NCI-H1092 (cell line): ENCODE data around the gene APOBEC3A.
"Not testable (repeated sequence)": the region's sequence is repeated elsewhere in the genome, so short reads cannot be mapped to it uniquely, and the experiment has no call there.

Experiments used
- DNase-seq: peaks from one replicate; lab custom pipeline; 2025; lab: John Stamatoyannopoulos, UW

APOBEC3A gene

DNA sequence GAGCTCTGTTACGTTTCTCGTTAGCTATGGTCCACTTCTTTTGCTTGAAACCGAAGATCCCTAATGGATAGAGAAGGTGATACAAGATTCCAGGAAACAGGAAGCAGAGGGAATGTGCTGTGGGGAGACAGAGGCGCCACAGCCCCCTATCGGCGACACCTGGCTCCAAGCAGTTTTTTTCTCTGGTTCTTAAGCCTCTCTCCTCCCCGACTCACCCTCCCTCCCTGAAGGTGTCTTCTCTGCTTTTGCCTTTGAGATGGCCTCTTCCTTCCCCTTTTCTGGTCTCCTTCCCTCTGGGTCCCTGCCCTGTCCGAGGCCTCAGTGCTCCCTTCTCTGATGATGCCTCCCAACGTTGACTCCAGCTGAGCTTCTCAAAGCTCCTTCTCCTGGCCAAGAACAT, 14.2 kb upstream of the APOBEC3A start:
- no peak for DNase-seq

DNA sequence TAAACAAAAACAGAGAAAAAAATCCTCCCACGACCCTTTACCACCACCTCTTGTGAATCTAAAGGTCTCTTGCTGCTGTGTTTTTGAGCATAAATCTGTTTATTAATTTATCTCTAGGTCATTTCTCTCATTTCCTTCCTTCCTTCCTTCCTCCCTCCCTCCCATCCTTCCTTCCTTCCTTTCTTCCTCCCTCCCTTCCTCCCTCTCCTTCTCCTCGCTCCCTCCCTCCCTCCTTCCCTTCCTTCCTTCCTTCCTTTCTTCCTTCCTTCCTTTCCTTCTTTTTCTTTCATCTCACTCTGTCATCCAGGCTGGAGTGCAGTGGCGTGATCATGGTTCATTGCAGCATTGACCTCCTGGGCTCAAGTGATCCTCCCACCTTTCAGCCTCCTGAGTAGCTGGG, 13.5 kb upstream of the APOBEC3A start:
- DNase-seq, result no peak

DNA sequence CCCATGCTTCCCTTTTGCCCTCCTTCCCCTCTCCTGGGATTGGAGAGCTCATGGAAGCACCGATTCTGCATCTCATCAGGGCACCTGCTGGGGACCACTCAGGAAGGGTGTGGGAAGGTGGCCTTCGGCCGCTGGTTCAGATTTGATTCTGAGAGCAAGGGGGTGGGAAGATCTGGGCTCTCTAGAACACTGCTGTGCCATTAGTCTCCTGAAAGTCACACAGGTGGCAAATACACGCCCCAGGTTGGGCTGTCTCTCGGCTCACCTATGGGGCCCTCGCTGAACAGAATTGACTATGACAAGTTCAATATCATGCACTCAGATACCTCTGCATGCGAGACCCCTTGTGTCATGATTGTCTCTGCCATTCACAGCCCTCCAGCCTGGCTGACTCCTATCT, 12.8 kb upstream of the APOBEC3A start:
- DNase-seq, result no peak

DNA sequence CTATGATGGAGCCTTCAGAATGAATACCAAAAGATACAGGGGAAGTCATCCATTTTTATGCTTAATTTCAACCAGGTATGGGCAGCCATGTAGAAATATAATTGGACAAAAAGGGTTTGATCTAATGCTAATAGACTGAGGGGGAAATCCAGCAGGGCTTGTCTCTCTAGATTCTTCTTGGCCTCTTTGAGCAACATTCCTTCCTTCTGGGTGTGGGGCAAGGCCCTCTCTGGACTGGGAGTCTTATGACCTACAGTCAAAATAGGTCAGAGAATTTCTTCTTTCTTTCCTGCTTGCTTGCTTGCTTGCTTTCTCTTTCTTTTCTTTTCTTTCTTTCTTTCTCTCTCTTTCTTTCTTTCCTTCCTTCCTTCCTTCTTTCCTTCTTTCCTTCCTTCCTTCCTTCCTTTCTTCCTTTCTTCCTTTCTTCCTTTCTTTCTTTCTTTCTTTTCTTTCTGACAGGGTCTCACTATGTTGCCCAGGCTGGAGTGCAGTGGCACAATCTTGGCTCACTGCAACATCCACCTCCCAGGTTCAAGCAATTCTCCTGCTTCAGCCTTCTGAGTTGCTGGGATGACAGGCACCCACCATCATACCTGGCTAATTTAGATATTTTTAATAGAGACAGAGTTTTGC, 11.6 kb upstream of the APOBEC3A start:
- DNase-seq, result not testable (repeated sequence)

DNA sequence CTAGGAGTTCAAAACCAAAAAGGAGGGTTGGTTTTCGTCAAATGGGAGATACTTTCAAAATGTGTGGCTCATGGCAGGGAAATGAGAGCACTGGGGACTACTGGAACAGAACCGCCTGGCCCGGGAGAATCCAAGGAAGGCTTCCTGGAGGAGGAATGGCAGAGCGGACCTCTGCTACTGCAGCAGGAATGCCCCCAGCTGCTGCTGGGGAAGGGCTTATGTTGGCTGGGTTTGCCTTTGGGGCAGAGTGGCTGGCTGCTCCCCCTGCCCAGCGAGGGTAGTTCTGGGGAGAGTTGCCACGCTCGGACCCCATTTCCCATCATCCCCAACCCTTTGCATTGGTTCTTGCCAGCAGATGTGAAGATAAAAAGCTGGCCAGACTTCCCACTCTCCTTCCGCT, 10.6 kb upstream of the APOBEC3A start:
- no peak for DNase-seq

DNA sequence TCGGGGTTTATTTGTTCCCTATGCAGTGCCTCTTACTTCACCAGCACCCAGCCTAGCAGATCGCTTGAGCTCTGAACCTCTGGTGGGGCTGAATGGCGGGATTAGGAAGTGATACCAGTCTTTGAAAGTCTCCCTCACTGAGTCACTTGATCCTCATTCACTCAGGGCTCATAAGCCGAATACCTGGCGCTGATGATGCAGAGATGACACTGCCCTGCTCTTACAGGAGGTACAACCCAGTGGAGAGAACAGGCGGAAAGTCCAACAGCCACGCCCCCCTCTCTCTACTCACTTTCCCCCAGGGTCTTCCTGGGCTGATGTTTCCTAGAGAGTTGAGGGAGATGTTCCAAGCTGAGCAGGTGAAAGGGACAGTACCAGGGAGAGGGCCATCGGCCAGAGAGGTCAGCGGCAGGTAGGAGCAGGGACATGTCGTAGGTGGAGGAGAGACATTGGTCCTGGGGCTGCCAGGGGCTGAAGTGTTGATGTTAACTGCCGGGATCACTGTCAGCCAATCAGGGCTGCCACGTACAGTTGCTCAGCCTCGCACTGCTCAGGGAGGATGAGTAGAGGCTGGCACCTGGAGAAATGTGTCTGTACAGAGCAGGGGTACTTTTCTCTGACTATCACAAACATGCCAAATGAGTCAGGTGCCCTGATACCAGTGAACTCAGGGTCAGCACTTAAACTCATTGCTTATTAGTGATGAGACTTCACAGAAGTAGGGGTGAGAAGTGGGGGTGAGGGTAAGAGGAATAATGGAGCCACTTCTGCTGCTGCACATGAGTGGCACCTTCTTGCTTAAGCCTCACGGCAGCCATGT, 9.9 kb upstream of the APOBEC3A start:
- DNase-seq, result no peak

DNA sequence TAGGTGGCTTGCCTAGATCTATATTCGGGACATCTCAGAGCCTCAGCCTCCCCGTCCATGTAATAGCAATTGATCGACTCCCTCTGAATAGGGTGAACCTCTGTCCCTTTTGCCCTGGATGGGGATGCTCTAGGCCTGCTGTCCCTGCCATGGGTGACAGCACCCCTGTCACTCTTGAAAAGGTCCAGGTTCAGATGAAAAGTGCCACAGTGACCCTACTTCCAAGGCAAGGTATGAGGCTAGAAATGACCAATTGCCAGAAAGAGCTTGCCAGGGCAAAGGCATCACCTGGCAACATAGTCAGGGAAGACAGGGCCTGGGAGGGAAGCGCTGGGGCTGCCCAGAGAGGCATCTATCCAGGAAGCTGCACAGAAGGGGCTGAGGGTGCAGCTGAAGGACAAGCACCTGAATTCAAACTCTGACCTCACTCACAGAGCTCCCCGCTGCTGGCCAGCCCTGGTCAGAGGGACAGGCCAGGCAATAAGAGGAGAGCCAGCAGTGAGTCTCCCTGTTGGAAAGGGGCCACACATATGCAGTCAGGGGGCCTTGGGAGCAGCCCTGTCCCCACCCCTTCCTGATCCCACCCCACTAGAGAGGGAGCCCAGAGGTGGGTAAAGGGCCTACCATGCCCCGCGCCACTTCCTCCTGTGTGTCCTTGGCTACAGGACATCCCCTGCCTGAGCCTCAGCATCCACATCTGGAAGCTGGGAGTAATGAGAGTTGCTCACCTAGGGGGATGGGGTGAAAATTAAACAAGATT, 9.0 kb upstream of the APOBEC3A start:
- DNase-seq, result no peak

DNA sequence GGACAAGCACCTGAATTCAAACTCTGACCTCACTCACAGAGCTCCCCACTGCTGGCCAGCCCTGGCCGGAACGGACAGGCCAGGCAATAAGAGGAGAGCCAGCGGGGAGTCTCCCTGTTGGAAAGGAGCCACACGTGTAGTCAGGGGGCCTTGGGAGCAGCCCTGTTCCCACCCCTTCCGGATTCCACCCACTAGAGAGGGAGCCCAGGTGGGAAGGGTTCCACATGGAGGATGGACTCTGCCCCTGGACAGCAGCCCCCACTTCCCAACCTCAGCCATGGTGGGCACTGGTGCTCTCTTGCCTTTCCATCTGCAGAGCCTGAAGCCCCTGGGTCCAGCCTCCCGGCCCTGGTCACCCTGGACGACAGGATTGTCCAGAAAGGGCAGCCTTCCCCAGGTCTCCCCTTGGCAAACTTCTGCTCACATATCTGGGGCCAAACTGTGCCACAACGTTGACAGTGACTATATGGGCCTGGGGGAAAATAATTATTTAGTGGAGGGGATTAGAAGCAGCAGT, 7.5 kb upstream of the APOBEC3A start:
- DNase-seq, result no peak

DNA sequence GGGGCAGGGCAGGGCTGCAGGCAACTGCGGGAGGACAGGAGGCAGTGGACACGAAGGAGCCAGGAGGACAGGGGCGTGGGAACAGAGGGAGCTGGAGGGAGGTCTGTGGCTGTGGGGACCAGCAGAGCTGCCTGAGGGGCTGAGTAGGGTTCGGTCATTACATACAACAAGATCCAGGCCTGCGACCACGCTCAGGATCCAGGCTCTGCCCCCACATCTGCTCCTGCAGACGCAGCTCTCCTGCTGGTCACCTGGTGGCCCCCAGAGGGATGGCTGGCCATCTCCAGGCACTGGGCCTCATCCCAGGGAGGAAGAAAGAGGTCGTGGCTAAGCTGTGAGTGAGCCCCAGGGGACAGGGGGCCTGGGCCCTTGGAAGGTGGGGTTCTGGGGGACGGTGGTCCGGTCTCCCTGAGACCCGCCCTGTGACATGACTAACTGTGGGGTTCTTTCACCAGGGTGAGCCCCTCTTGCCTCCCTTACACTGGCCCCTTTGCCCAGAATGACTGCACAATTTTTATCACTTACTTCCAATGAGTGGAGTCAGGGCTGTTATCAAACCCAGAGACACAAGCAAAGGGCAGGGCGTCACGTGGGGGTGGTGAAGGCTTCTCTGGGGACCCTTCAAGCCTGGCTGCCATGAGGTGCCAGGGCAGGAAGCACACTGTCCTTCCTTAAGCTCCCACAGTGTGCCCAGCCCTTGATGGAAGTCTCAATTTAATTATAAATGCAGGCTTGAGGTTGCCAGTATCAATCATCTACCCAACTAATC, 6.7 kb upstream of the APOBEC3A start:
- DNase-seq, result no peak

DNA sequence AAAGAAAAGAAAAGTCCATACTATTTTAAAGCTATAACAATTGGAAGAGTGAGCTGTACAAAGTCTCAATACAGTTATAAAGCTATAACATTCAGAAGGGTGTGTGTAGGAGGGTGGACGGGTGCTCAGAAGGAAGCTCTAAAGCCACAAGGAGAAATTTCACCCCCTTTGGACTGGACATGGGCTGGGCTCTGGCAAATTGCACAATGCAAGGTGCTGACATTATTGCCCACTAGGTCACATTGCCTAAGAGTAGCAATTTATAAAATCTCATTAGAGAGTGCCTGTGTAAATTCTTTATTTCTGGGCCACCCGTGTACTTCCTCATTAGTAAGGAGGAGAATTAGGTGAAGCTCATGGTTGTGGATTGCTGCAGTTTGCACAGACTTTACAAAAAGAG, 5.7 kb upstream of the APOBEC3A start:
- no peak for DNase-seq

DNA sequence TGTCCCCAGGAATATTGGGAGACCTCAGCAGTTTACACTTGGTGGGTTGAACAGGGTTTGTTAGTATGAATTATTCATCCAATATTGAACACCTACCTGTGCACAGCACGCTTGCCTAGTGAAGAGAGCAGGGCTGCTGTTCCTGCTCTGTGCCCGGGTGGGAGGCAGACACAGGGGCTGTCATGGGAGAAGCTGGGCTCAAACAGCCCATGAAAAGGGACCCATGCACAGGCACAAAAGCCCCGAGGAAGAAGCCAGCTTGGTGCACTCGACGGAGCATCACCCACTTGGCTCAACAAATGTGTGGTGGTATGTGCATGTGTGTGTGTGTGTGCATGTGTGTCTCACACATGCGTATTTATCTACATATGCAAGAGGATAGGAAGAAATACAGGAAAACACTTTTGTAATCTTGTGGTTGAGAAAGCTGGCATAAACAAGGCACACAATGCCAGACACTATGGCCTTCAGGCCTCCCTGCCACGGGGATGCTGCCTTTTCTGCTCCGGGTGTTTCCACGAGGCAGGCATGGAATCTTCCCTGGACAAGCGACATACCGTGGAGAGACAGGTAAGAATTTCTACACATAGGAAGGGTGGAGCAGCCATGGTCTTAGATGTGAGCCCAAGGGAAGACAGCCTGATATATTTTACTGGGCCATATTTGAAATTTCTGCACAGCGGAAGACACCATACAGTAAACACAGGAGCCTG, 5.0 kb upstream of the APOBEC3A start:
- DNase-seq, result no peak

DNA sequence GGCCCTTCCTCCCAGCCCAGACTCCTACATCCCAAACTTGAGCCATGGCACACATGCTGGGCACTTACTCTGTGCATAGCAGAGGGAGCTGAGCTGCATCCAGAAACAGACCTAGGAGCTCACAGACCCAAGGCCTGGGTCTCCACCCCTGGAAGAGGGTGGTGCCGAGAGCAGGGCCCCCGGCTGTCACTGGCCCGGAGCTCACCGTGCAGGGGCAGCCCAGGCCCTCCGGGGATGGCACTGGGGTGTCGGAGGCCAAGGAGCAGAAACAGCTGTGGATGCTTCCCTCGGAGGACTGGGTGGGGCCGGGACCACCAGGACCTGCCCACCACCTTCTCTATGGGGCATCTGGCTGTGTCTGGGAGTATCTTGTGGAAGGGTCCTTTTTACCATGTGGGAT, 4.3 kb upstream of the APOBEC3A start:
- no peak for DNase-seq

DNA sequence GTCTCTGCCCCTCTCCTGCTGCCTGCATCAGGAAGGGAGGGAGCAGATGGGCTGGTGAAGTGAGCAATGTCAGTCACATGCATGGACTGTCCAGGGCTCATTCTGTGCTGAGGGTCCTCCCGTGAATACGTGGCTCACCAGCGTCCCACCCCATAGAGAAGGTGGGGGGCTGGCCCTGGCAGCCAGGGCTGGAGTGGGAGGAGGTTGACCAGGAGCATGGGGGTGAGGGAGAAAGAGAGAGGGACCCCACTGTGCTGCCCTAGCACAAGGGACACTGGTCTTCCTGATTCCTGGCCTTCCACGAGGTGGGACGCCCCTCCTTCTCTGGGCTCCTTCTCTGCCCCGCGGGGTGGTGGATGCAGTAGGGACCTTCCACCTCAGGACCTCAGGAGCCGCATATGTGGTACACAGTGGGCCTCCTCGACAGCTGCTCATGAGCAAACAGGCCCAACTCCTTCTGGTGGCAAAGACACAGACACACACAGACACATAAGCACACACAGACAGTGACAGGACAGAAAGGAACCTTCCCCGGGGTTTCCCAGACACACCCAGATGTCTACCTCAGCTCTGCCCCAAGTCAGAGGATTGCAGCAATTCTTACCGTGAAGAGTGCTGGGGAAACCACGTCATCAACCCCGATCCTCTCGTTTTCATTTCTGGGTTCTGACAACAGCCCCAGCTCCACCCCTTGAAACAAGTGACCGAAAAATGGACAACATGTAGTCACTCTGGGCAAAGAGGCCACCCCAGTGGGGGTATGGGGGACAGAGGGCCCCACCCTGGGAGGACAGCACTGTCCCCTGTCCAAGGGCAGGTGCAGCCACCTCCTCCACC, 3.6 kb upstream of the APOBEC3A start:
- DNase-seq, result no peak

DNA sequence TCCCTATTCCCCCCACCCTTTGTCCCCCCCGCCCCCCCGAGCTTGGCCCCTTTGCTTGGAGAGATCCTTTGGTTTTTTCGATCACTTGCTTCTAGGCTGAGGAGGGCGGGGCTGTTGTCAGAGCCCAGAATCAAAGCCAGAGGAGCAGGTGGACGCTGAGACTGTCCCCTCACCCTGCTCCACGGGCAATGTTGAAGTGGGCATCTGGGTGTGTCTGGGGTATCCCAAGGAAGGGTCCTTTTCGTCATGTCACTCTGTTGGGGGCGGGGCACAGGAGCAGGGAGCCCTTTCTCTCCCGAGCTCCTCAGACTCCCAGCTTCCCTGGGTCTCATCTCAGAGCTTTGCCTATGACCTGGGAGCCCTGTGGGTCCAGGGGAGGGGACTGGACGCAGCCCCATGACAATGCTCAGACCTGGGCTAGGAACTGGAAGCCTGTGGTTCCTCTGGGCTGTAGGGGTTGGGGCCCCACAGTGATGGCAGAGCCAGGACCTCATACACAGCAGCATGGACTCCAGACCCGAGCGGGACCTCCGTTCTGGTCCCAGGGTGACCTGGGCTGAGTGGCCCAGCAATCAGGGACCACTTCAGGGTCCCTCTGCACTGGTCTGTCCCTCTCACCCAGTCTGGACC, 2.9 kb upstream of the APOBEC3A start:
- DNase-seq, result no peak

DNA sequence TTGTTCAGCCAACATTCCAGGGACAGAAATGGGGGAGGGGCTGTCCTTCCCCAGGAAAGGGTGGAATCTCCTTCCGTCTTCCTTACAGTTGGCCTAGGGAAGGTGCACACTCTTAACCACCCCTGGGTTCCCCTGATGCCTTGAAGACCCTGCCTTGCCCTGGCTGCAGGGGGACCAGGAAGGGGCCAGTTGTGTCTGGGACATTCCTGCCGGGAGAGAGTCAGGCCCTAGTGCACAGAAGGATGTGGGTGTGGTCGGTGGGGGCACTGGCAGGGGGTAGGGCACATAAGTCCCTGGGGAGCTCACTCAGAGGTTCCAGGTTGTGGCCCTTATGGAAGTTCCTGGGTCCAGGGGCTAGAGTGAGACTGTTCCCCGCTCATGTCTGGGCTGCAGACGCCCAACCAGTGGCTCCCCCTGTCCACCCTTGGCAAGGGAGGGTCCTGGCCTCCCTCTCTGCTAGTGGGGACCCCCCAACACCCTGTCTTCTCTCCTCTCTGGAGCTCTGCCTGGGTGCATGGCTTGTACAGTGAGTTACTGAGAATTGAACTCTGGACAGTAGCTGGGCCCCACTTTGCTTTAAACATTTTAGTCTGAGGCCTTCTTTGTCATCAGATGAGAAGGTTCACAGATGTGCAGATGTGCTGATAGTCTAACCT, 2.0 kb upstream of the APOBEC3A start:
- no peak for DNase-seq

DNA sequence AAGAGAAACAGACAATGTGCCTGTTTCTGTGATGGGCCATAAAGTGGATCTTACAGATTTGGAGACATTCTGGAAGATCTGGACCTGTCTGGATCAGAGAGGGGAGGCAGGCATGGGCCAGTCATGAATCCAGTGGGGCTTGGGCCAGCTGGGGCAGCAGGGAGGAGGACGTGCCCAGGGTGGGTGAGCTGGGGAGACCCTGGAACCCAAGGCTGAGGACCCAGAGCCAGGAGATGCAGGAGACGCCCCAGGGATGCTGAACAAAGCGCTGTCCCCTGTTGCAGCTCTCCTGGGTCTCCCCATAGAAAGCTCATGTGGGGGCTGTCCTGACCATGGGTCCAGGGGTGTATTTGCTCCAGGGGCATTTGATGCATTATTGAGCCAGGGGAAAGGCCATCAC, 1.5 kb upstream of the APOBEC3A start:
- no peak for DNase-seq

DNA sequence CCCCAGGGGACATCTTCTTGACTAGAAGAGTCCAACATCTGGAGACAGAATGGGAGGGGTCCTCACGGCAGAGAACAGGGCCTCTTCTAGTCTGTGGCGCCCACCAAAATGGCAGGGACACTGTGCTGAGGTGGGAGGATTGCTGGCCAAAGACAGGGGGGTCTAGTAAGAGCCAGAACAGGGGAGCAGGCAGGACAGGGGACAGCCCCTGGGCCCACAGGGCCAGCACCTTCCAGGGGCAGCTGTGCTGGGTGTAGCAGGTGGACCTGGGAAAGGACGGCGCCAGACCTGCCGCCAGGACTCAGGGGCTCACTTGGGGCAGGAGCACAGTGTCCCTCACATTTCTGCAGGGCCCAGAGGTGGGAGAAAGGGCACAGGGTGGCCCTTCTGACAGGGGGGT, 858 bp upstream of the APOBEC3A start:
- DNase-seq, result no peak

DNA sequence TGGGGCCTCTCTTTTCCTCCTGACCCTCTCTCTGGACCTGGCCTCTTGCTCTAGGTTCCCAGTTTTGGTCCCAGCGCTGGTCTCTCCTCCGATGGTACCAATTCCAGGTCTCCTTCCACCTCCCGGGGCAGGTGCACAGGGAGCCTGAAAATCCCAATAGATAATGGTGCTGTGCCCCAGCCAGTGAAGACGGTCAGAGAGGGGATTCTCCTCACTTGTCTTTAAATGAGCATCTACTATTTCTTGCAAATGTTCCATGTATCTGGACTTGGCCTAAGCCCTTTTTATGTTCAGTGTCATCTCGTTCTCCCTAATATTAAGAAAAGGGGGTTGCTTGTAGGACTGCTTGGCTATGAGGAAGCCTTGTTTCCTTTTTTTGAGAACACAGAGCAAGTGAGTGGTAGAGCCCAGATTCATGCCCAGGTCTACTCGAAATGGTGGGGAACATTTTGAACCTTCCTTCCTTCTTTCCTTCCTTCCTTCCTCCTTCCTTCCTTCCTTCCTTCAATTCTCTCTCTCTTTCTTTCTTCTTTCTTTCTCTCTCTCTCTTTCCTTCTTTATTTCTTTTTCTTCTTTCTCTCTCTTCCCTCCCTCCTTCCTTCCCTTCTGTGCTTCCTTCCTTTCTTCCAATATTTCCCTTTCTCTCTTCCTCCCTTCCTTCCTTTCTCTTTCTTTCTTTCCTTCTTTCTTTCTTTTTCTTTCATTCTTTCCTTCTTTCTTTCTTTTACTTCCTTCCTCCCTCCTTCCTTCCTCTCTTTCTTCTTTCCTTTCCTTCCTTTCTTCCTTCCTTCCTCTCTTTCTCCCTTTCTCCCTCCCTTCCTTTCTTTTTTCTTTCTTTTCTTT, 620 bp downstream of the APOBEC3A start:
- no peak for DNase-seq

DNA sequence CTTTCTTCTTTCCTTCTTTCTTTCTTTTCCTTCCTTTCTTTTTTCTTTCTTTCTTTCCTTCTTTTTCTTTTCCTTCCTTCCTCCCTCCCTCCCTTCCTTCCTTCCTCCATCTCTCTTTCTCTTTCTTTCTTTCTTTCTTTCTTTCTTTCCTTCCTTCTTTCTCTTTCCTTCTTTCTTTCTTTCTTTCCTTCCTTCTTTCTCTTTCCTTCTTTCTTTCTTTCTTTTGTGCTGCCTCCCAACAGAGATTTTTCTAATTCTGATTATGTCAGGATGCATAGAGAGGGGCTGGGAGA, 1.2 kb downstream of the APOBEC3A start:
- DNase-seq, result not testable (repeated sequence)
